ENCODE data around the gene KIF6. TPM values are rescaled to one million over a fixed set of nuclear protein-coding genes. Genes with fewer than 3 reads are reported as not detected.

KIF6 gene
- total and polyA plus RNA-seq, 2 of the 8 experiments (the other 6 are each of a cell fraction or from before 2014, with no cell fraction given): 0.53 to 0.65 TPM

- TF ChIP-seq CHD7 (IDR thresholded peaks at IDR 0.05; ENCODE audit: insufficient replicate concordance, low read length) (no peak), GTF2F1 (IDR thresholded peaks at IDR 0.05; ENCODE audit: borderline replicate concordance, low read depth, low read length) (no peak), SRF (IDR thresholded peaks at IDR 0.05; ENCODE audit: low read depth, low read length) (no peak), BCL11A (IDR thresholded peaks at IDR 0.05; ENCODE audit: low read depth in 2 of 2, low read length in 2 of 2) (no peak), CEBPB (IDR thresholded peaks at IDR 0.05; ENCODE audit: low read depth, low read length) (no peak), CREB1 (IDR thresholded peaks at IDR 0.05) (no peak), RBBP5 (IDR thresholded peaks at IDR 0.05; ENCODE audit: borderline replicate concordance, low read depth, low read length) (no peak), POLR2AphosphoS5 (IDR thresholded peaks at IDR 0.05; ENCODE audit: low read depth, low read length) (no peak)
These were observed 272.0 kb downstream of the KIF6 start (continued) for GRCh38 chr6:39453241-39453640.

Measured in H1 (cell line).